HAP-1 (cell line): ENCODE data around the gene FDXR.
"Not testable (repeated sequence)": the region's sequence is repeated elsewhere in the genome, so short reads cannot be mapped to it uniquely, and the experiment has no call there.

ENCODE experiments used
- DNase-seq, 2 experiments: peaks; one replicate each; pipeline ENCODE4 v3.0.0-alpha.2; 2016 to 2020; ENCODE audit warnings: low spot score in 2 of 2
- H3K27me3 ChIP-seq: fragments of 250-450 bp; sonication (Bioruptor Pico); 2 replicates; pipeline ENCODE4 v1.5.1; 2020; ENCODE audit warnings: low read depth, mild to moderate bottlenecking, moderate library complexity
- H3K36me3 ChIP-seq: fragments of 250-450 bp; sonication (Bioruptor Pico); replicated peaks from 2 replicates; pipeline ENCODE4 v1.5.1; 2020; ENCODE audit warnings: mild to moderate bottlenecking
- H3K4me1 ChIP-seq: fragments of 250-450 bp; sonication (Bioruptor Pico); 2 replicates; pipeline ENCODE4 v1.5.1; 2020; ENCODE audit warnings: mild to moderate bottlenecking
- H3K4me3 ChIP-seq: fragments of 250-450 bp; sonication (Bioruptor Pico); 2 replicates; pipeline ENCODE4 v1.5.1; 2020; ENCODE audit warnings: mild to moderate bottlenecking, moderate library complexity
- H3K9me3 ChIP-seq: fragments of 250-450 bp; sonication (Bioruptor Pico); 2 replicates; pipeline ENCODE4 v1.5.1; 2020; ENCODE audit warnings: mild to moderate bottlenecking, moderate library complexity
- in situ Hi-C: fragments of 300-500 bp; cut with MboI; formaldehyde crosslinking; loops from 3 replicates; pipeline ENCODE4 v1.14.3; 2020; ENCODE audit warnings: low sequenced_read_pairs, inconsistent platforms, mixed read lengths

The FDXR gene

GRCh38 chr17:74872313-74873036 is at the start of gene FDXR:
Gene FDXR (minus strand): TSS chr17:74872994. CDS start chr17:74872944, 50 bp downstream.
- Histone ChIP-seq H3K4me1 (peaks cover 10% of the 10 kb centered on the region), H3K4me3 (peak within 1 kb of the TSS; percentile 73), H3K36me3 (no peaks in the 10 kb centered on the region), H3K9me3 (no peaks in the 10 kb centered on the region), H3K27me3 (no peaks in the 10 kb centered on the region)
- in situ Hi-C loops: no loop called here
- no peak for DNase-seq

GRCh38 chr17:74922172-74922571 is 49.4 kb upstream of the FDXR start:
- Histone ChIP-seq H3K36me3 (no peaks in the 10 kb centered on the region), H3K4me1 (no peaks in the 10 kb centered on the region; the same call in 1 of the 2 replicates), H3K4me3 (no peak overlapping the region), H3K9me3 (no peaks in the 10 kb centered on the region), H3K27me3 (peaks cover 38% of the 10 kb centered on the region)
- DNase-seq: no peak
- in situ Hi-C loops: loop anchor here (10.0 kb wide), 1 partner anchor 493 kb away; no protein-coding TSS in a partner anchor

GRCh38 chr17:74921769-74922168 is 49.0 kb upstream of the FDXR start:
- in situ Hi-C loops: loop anchor here (10.0 kb wide), 1 partner anchor 493 kb away; no protein-coding TSS in a partner anchor
- Histone ChIP-seq H3K4me3 (no peak overlapping the region), H3K36me3 (no peaks in the 10 kb centered on the region), H3K27me3 (peaks cover 36% of the 10 kb centered on the region), H3K9me3 (no peaks in the 10 kb centered on the region), H3K4me1 (no peaks in the 10 kb centered on the region; the same call in 1 of the 2 replicates)
- no peak for DNase-seq

GRCh38 chr17:74921026-74921681 is 48.4 kb upstream of the FDXR start:
- Histone ChIP-seq H3K27me3 (peaks cover 33% of the 10 kb centered on the region), H3K4me1 (no peaks in the 10 kb centered on the region; the same call in 1 of the 2 replicates)
- DNase-seq: no peak

GRCh38 chr17:74920642-74921025 is 47.8 kb upstream of the FDXR start:
- Histone ChIP-seq H3K27me3 (peaks cover 28% of the 10 kb centered on the region), H3K4me3 (no peak overlapping the region), H3K36me3 (no peaks in the 10 kb centered on the region), H3K9me3 (no peaks in the 10 kb centered on the region), H3K4me1 (no peaks in the 10 kb centered on the region; the same call in 1 of the 2 replicates)
- in situ Hi-C loops: loop anchor here (10.0 kb wide), 1 partner anchor 494 kb away; no protein-coding TSS in a partner anchor
- DNase-seq: peak in 1 of 2 experiments; percentile 36

More at GRCh38 chr17:74921026-74921681, 48.4 kb upstream of the FDXR start:
- in situ Hi-C loops: loop anchor here (10.0 kb wide), 1 partner anchor 494 kb away; no protein-coding TSS in a partner anchor
- H3K9me3 ChIP-seq: no peaks in the 10 kb centered on the region
- no peaks in the 10 kb centered on the region for H3K36me3 ChIP-seq
- H3K4me3 ChIP-seq: no peak overlapping the region

- Histone ChIP-seq H3K4me3 (no peak overlapping the region), H3K27me3 (peaks cover 24% of the 10 kb centered on the region), H3K4me1 (no peaks in the 10 kb centered on the region; the same call in 1 of the 2 replicates), H3K9me3 (no peaks in the 10 kb centered on the region), H3K36me3 (no peaks in the 10 kb centered on the region)
- DNase-seq: no peak
- in situ Hi-C loops: loop anchor here (10.0 kb wide), 1 partner anchor 495 kb away; no protein-coding TSS in a partner anchor
Observed at GRCh38 chr17:74920306-74920620, 47.5 kb upstream of the FDXR start.

- in situ Hi-C loops: loop anchor here (10.0 kb wide), 1 partner anchor 495 kb away; no protein-coding TSS in a partner anchor
- Histone ChIP-seq H3K27me3 (peaks cover 18% of the 10 kb centered on the region), H3K4me3 (no peak overlapping the region), H3K4me1 (no peaks in the 10 kb centered on the region; the same call in 1 of the 2 replicates), H3K9me3 (no peaks in the 10 kb centered on the region), H3K36me3 (no peaks in the 10 kb centered on the region)
- peak in 1 of 2 experiments; percentile 61 for DNase-seq
Observed at GRCh38 chr17:74919440-74920305, 46.9 kb upstream of the FDXR start.

GRCh38 chr17:74918906-74919305 is 46.1 kb upstream of the FDXR start:
- H3K4me1 ChIP-seq: no peaks in the 10 kb centered on the region; the same call in 1 of the 2 replicates
- H3K27me3 ChIP-seq: peaks cover 11% of the 10 kb centered on the region
- DNase-seq: no peak
- no peaks in the 10 kb centered on the region for H3K36me3 ChIP-seq
- no peaks in the 10 kb centered on the region for H3K9me3 ChIP-seq
- no peak overlapping the region for H3K4me3 ChIP-seq
- in situ Hi-C loops: no loop called here

GRCh38 chr17:74917430-74917829 is 44.6 kb upstream of the FDXR start:
- H3K27me3 ChIP-seq: no peaks in the 10 kb centered on the region
- no peaks in the 10 kb centered on the region for H3K36me3 ChIP-seq
- H3K4me3 ChIP-seq: no peak overlapping the region
- DNase-seq: no peak
- in situ Hi-C loops: no loop called here
- no peaks in the 10 kb centered on the region for H3K4me1 ChIP-seq
- no peaks in the 10 kb centered on the region for H3K9me3 ChIP-seq

- H3K4me1 ChIP-seq: no peaks in the 10 kb centered on the region
- DNase-seq: no peak
- H3K4me3 ChIP-seq: no peak overlapping the region
- no peaks in the 10 kb centered on the region for H3K27me3 ChIP-seq
- H3K36me3 ChIP-seq: no peaks in the 10 kb centered on the region
- no peaks in the 10 kb centered on the region for H3K9me3 ChIP-seq
- in situ Hi-C loops: no loop called here
Observed at GRCh38 chr17:74916851-74917199, 44.0 kb upstream of the FDXR start.

GRCh38 chr17:74916136-74916850 is 43.5 kb upstream of the FDXR start:
- Histone ChIP-seq H3K9me3 (no peaks in the 10 kb centered on the region), H3K4me3 (no peak overlapping the region), H3K27me3 (no peaks in the 10 kb centered on the region), H3K36me3 (no peaks in the 10 kb centered on the region), H3K4me1 (no peaks in the 10 kb centered on the region)
- in situ Hi-C loops: no loop called here
- no peak for DNase-seq

GRCh38 chr17:74911423-74911822 is 38.6 kb upstream of the FDXR start:
- H3K4me1 ChIP-seq, H3K27me3 ChIP-seq, in situ Hi-C loops, H3K36me3 ChIP-seq, H3K9me3 ChIP-seq, H3K4me3 ChIP-seq, DNase-seq: not testable (repeated sequence)

- H3K4me1 ChIP-seq, H3K36me3 ChIP-seq, in situ Hi-C loops: not testable (repeated sequence)
Observed at GRCh38 chr17:74909097-74909496, 36.3 kb upstream of the FDXR start.

More at GRCh38 chr17:74909097-74909496, 36.3 kb upstream of the FDXR start:
- not testable (repeated sequence) for H3K9me3 ChIP-seq, H3K4me3 ChIP-seq, H3K27me3 ChIP-seq, DNase-seq
